ENCODE results near the gene PTMS.

Gene PTMS

DNA sequence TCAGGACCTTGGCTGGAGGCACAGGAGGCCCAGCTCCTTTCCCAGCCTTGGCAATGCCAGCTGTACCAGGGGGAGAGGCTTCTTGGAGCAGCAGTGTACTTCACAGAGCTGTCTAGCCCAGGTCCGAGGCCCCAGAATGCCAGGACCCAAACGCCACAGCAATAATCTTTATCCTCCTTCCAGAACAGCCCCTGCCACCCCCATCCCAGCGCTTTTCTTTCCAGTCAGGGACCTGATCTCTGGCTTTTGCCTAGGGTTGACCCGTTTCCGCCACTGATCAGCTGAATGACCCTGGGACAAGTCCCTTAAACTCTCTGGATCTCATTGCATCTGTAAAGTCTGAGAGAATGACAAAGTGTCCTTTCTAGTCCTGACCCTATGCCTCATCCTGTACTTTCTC lies 11.2 kb downstream of the PTMS start (continued):
- TF ChIP-seq, protein P1, sequence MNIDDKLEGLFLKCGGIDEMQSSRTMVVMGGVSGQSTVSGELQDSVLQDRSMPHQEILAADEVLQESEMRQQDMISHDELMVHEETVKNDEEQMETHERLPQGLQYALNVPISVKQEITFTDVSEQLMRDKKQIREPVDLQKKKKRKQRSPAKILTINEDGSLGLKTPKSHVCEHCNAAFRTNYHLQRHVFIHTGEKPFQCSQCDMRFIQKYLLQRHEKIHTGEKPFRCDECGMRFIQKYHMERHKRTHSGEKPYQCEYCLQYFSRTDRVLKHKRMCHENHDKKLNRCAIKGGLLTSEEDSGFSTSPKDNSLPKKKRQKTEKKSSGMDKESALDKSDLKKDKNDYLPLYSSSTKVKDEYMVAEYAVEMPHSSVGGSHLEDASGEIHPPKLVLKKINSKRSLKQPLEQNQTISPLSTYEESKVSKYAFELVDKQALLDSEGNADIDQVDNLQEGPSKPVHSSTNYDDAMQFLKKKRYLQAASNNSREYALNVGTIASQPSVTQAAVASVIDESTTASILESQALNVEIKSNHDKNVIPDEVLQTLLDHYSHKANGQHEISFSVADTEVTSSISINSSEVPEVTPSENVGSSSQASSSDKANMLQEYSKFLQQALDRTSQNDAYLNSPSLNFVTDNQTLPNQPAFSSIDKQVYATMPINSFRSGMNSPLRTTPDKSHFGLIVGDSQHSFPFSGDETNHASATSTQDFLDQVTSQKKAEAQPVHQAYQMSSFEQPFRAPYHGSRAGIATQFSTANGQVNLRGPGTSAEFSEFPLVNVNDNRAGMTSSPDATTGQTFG (tag by site-specific recombination; IDR thresholded peaks at IDR 0.05; ENCODE audit: borderline replicate concordance) = no peak
- TF ChIP-seq ZNF585B (tag by site-specific recombination; IDR thresholded peaks at IDR 0.05) (no peak), GLI4 (tag by site-specific recombination; IDR thresholded peaks at IDR 0.05) (no peak)

DNA sequence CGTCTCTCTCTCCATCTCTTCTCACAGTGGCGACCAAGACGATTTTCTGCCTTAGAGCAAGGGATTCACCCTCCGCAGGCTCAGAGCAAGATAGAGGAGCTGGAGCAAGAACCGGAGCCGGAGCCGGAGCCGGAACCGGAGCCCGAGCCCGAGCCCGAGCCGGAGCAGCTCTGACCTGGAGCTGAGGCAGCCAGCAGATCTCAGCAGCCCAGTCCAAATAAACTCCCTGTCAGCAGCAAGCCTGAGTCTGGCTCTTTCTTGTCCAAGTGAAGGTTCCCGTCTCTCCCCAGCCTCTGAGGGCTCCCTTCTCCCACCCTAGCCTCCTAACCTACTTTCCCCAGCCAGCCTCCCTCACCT lies 12.0 kb downstream of the PTMS start:
- Histone ChIP-seq H3K4me1 (ENCODE audit: control insufficient read depth, insufficient read depth, low read length) (peaks cover 7% of the 10 kb centered on the region), H3K36me3 (ENCODE audit: control insufficient read depth in 2 of 2, insufficient read depth in 1 of 2, low read length in 2 of 2) (no peaks in the 10 kb centered on the region), H3K27ac (ENCODE audit: extremely low read depth, low read depth, low read length) (peak overlapping the region; percentile 24; the same call in 1 of the 2 replicates), H3K9me3 (ENCODE audit: control insufficient read depth, insufficient read depth, low read depth, low read length) (no peaks in the 10 kb centered on the region), H3K4me3 (ENCODE audit: low read depth, low read length) (no peak overlapping the region)
- ChIA-PET CTCF (interaction anchor here (0.7 to 7.6 kb wide), 13 partner anchors 11 to 166 kb away, joined by 3 to 93 read pairs (median 4); partner anchors contain the start of genes C12orf57, CD4, MLF2 and PTMS), POLR2A (interaction anchor here (1.0 to 3.0 kb wide), 4 partner anchors 9 to 54 kb away, joined by 3 to 24 read pairs (median 12); partner anchors contain the start of genes COPS7A, MLF2 and PTMS)
- TF ChIP-seq ZBTB48 (tag by site-specific recombination; IDR thresholded peaks at IDR 0.05) = no peak
- no peak for TF ChIP-seq ZSCAN30 (tag by site-specific recombination; IDR thresholded peaks at IDR 0.05)
- TF ChIP-seq, protein P2, sequence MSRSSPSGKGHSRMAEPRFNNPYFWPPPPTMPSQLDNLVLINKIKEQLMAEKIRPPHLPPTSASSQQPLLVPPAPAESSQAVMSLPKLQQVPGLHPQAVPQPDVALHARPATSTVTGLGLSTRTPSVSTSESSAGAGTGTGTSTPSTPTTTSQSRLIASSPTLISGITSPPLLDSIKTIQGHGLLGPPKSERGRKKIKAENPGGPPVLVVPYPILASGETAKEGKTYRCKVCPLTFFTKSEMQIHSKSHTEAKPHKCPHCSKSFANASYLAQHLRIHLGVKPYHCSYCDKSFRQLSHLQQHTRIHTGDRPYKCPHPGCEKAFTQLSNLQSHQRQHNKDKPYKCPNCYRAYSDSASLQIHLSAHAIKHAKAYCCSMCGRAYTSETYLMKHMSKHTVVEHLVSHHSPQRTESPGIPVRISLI (tag by site-specific recombination; IDR thresholded peaks at IDR 0.05) = no peak
- TF ChIP-seq, protein P3, sequence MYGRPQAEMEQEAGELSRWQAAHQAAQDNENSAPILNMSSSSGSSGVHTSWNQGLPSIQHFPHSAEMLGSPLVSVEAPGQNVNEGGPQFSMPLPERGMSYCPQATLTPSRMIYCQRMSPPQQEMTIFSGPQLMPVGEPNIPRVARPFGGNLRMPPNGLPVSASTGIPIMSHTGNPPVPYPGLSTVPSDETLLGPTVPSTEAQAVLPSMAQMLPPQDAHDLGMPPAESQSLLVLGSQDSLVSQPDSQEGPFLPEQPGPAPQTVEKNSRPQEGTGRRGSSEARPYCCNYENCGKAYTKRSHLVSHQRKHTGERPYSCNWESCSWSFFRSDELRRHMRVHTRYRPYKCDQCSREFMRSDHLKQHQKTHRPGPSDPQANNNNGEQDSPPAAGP (tag by site-specific recombination; IDR thresholded peaks at IDR 0.05) = peak; percentile 34; the same call in 1 of the 2 replicates
- no peak for TF ChIP-seq ZNF514 (tag by site-specific recombination; IDR thresholded peaks at IDR 0.05)
- TF ChIP-seq ZNF169 (tag by site-specific recombination; IDR thresholded peaks at IDR 0.05) = no peak
- TF ChIP-seq, protein P4, sequence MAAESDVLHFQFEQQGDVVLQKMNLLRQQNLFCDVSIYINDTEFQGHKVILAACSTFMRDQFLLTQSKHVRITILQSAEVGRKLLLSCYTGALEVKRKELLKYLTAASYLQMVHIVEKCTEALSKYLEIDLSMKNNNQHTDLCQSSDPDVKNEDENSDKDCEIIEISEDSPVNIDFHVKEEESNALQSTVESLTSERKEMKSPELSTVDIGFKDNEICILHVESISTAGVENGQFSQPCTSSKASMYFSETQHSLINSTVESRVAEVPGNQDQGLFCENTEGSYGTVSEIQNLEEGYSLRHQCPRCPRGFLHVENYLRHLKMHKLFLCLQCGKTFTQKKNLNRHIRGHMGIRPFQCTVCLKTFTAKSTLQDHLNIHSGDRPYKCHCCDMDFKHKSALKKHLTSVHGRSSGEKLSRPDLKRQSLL (tag by site-specific recombination; IDR thresholded peaks at IDR 0.05) = peak; percentile 100
- TF ChIP-seq ZNF596 (tag by site-specific recombination; IDR thresholded peaks at IDR 0.05) = 0 out of 2 replicates have a peak, but pooled peaks have one; percentile 11

DNA sequence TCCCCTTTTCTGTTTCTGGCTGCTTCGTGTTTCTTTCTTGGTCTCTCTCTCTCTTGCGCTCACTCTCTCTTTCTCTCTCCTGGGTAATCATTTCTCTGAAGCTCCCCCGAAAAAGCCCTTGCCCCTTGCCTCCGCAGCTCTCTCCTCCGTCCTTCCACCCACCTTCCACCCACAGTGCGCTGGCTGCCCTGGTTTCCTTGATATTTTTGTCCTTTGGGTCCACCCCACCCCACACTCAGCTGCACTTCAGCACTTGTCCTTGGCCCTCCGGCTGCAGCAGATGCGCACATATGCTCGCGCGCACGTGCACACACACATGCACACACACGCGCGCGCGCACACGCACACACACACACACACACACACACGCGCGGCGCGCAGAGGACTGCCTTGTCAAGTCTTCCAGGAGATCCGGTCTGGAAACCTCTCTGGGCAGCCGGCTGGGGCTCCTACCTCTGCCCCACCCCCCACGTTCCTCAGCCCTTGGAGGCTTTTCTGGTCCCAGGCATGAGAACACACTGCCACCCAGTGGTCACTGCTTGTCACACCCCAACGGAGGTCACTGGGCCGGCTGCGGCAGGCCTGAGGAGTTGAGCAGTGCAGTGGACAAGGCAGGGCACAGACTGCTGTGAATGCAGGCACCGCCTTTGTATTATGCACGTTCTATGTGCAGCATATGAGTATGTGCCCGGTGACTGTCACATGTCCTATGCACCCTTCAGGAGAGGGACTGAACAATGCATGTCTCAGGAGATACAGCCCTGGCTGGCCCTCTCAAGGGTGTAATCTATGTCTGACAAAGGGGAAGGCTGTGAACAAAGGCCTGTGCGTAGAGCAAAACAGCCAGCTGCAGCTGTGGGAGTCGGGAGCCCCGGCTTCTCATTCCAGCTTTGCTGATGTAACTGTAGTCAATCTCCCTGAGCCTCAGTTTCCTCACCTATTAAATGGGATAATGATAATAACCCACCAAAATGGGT lies 12.7 kb downstream of the PTMS start:
- H3K4me3 ChIP-seq (ENCODE audit: low read depth, low read length) = peak overlapping the region; percentile 23
- ChIA-PET CTCF (interaction anchor here (0.6 to 7.6 kb wide), 15 partner anchors 11 to 359 kb away, joined by 3 to 93 read pairs (median 4); partner anchors contain the start of genes C12orf57, CD4, MLF2 and PTMS), POLR2A (interaction anchor here (1.0 to 3.0 kb wide), 4 partner anchors 10 to 55 kb away, joined by 3 to 24 read pairs (median 12); partner anchors contain the start of genes COPS7A, MLF2 and PTMS)
- peaks cover 7% of the 10 kb centered on the region for H3K4me1 ChIP-seq (ENCODE audit: control insufficient read depth, insufficient read depth, low read length)
- H3K27ac ChIP-seq (ENCODE audit: extremely low read depth, low read depth, low read length) = peak overlapping the region; percentile 24; the same call in 1 of the 2 replicates
- no peaks in the 10 kb centered on the region for H3K9me3 ChIP-seq (ENCODE audit: control insufficient read depth, insufficient read depth, low read depth, low read length)
- H3K36me3 ChIP-seq (ENCODE audit: control insufficient read depth in 2 of 2, insufficient read depth in 1 of 2, low read length in 2 of 2) = no peaks in the 10 kb centered on the region
- TF ChIP-seq TRIM28 (IDR thresholded peaks at IDR 0.05; ENCODE audit: borderline replicate concordance, low read length) (peak; percentile 66; the same call in 1 of the 2 replicates), GLIS1 (tag by site-specific recombination; IDR thresholded peaks at IDR 0.05) (peak; percentile 91), ZNF76 (tag by site-specific recombination; IDR thresholded peaks at IDR 0.05; ENCODE audit: borderline replicate concordance, low read depth) (peak; percentile 72), SCRT2 (tag by site-specific recombination; IDR thresholded peaks at IDR 0.05) (peak; percentile 28), ZNF394 (tag by site-specific recombination; IDR thresholded peaks at IDR 0.05; ENCODE audit: borderline replicate concordance) (peak; percentile 52; the same call in 1 of the 2 replicates), YY2 (tag by site-specific recombination; IDR thresholded peaks at IDR 0.05) (peak; percentile 46; the same call in 1 of the 2 replicates), ZBTB7A (tag by site-specific recombination; IDR thresholded peaks at IDR 0.05; ENCODE audit: low read depth) (peak; percentile 28; the same call in 1 of the 2 replicates)
- TF ChIP-seq, protein P5, sequence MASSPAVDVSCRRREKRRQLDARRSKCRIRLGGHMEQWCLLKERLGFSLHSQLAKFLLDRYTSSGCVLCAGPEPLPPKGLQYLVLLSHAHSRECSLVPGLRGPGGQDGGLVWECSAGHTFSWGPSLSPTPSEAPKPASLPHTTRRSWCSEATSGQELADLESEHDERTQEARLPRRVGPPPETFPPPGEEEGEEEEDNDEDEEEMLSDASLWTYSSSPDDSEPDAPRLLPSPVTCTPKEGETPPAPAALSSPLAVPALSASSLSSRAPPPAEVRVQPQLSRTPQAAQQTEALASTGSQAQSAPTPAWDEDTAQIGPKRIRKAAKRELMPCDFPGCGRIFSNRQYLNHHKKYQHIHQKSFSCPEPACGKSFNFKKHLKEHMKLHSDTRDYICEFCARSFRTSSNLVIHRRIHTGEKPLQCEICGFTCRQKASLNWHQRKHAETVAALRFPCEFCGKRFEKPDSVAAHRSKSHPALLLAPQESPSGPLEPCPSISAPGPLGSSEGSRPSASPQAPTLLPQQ (tag by site-specific recombination; IDR thresholded peaks at IDR 0.05) = peak; percentile 89
- TF ChIP-seq, protein P6, sequence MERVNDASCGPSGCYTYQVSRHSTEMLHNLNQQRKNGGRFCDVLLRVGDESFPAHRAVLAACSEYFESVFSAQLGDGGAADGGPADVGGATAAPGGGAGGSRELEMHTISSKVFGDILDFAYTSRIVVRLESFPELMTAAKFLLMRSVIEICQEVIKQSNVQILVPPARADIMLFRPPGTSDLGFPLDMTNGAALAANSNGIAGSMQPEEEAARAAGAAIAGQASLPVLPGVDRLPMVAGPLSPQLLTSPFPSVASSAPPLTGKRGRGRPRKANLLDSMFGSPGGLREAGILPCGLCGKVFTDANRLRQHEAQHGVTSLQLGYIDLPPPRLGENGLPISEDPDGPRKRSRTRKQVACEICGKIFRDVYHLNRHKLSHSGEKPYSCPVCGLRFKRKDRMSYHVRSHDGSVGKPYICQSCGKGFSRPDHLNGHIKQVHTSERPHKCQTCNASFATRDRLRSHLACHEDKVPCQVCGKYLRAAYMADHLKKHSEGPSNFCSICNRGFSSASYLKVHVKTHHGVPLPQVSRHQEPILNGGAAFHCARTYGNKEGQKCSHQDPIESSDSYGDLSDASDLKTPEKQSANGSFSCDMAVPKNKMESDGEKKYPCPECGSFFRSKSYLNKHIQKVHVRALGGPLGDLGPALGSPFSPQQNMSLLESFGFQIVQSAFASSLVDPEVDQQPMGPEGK (tag by site-specific recombination; IDR thresholded peaks at IDR 0.05) = peak; percentile 98
